Measurements from ENCODE around the gene FYN.
A peak's percentile ranks its signal among the peaks of the same experiment; 100 is the strongest.
"Not testable (repeated sequence)": the region's sequence is repeated elsewhere in the genome, so short reads cannot be mapped to it uniquely, and the experiment has no call there.

FYN gene

DNA sequence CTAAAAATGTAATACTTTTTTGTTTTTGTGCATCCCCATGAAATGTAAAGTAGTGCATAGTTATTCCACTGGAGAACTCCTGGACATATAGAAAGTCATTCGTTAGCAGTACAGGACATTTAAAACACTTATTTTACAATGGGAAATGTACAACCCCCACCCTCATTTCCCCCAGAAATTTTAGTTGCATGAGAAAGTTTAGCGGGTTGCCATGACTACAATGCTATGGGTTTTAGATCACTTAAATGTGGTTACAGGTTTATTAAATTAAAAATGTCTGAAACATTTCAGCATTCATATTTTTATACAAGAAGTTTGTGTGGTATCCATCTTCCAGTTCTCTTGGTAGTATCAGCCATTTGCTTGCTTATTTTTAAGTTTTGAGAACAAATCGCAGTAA is 212.7 kb downstream of the FYN start:
- DNase-seq (ENCODE audit: low spot score): no peak

GRCh38 chr6:111658462-111659154 is 214.6 kb downstream of the FYN start:
- DNase-seq (ENCODE audit: low spot score): no peak

GRCh38 chr6:111657146-111657545 is 216.1 kb downstream of the FYN start:
- DNase-seq (ENCODE audit: low spot score): peak; percentile 52

GRCh38 chr6:111653979-111654378 is 219.3 kb downstream of the FYN start:
- DNase-seq (ENCODE audit: low spot score): no peak

DNA sequence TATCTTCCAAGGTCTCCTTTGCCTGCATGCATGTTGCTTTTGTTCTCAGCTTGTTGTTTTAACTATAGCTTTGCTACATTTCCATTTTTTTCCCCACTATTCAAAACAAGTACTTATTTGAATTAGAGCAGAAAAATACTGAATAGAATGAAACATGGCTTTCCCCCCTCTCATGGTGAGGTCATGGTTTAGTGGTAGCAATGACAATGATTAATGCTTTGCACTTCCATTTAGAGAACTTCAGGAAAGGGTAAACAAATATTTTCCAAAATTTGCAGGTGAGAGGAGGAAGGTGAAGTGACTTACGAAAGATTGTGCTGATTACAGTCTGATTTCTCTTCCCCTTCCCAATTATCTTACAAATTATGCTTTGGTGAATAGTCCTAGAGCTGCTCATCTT is 219.8 kb downstream of the FYN start:
- no peak for DNase-seq (ENCODE audit: low spot score)

GRCh38 chr6:111652156-111652555 is 221.1 kb downstream of the FYN start:
- DNase-seq (ENCODE audit: low spot score): no peak

DNA sequence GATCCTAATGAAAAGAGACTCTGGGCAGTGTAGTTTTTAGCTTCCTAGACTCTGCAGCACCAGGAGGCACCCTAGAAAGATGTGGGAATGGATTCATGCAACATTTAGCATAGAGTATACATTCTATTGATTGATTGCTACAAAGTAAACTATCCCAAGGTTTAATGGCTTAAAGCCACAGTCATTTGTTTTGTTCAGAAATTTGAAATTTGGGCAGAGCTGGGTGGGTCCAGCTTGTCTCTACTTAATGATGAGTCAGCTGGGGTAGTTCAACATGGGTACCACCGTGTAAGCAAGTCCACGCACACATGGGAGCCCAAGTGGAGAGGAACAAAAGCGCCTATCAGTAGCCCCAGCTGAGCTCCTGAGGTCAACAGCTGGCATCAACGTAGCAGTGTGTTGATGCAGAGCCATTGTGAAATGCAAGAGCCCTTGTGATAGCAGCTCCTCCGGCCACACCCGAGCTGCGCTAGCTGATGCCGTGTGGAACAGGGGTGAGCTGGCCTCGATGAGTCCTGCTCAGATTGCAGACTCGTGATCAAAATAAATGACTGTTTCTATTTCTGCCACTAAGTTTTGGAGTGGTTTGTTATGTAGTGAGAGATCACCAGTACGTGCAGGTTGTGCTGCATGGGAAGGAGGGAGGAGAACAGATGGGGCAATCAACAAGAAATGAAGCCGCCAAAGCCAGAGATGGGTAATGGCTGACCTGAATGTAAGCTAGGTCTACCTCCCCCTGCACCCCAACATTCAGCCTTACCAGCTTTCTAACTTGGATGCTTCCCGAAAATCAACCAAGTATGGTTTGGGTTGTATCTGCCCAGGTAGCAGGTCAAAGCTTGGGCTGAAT is 221.8 kb downstream of the FYN start:
- DNase-seq (ENCODE audit: low spot score): no peak

DNA sequence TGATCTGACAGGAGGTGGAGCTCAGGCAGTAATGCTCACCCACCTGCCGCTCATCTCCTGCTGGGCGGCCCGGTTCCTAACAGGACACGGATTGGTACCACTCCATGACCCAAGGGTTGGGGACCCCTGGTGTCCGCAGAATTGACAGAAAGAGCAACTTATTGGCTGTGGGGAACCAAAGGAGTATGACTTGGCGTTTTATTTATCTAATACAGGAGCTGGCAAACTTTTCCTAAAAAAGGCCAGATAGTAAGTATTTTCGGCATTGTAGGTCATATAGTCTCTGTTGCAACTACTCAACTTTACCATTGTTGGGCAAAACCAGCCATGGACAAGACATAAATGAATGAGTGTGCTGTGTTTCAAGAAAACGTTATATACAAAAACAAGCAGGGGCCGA is 223.2 kb downstream of the FYN start:
- DNase-seq (ENCODE audit: low spot score): no peak

GRCh38 chr6:111648100-111648499 is 225.2 kb downstream of the FYN start:
- no peak for DNase-seq (ENCODE audit: low spot score)

- DNase-seq (ENCODE audit: low spot score): no peak
Observed at GRCh38 chr6:111646942-111647341, 226.3 kb downstream of the FYN start.

GRCh38 chr6:111646034-111646433 is 227.2 kb downstream of the FYN start:
- no peak for DNase-seq (ENCODE audit: low spot score)

DNA sequence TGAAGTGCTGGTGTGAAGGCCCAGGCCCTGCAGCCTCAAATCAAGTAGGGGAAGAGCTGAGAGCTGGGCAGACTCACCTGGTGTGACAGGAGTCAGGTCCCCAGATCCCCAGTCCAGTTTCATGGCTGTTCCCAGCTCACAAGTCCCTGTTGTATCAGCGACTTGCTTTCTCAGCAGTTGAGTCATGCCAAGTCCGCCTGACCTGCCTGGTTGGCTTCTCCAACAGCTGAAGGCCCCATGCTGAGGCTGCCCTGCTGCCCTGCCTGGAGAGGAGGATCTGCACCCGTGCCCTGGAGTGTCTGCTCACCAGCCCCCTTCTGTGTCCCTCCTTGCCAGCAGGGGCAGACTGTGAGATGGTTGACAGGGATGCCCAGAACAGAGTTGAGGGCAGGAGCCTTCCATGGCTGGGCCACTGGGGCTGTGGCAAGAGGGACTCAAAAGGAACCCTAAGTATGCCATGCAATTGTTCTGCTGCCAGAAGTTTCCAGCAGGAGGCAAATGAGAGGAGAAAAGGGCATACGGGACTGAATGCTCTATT is 228.3 kb downstream of the FYN start:
- DNase-seq (ENCODE audit: low spot score): no peak

- DNase-seq (ENCODE audit: low spot score): peak; percentile 68
Observed at GRCh38 chr6:111642463-111643158, 230.6 kb downstream of the FYN start.

DNA sequence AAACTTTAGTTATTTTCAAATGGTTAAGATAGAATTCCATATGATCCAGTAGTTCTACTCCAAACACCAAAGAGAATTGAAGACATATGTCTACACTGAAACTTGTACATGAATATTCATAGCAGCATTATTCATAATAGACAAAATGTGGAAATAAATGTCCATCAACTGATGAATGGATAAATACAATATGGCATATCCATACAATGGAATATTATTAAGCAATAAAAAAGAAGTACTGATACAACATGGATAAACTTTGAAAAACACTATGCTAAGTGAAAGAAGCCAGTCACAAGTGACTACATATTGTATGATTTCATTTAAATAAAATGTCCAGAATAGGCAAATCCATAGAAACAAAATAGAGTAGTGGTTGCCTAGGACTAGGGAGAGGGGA is 234.0 kb downstream of the FYN start:
- no peak for DNase-seq (ENCODE audit: low spot score)

DNA sequence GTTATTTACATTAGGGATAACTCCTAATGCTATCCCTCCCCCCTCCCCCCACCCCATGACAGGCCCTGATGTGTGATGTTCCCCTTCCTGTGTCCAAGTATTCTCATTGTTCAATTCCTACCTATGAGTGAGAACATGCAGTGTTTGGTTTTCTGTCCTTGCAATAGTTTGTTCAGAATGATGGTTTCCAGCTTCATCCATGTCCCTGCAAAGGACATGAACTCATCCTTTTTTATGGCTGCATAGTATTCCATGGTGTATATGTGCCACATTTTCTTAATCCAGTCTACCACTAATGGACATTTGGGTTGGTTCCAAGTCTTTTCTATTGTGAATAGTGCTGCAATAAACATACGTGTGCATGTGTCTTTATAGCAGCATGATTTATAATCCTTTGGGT is 238.3 kb downstream of the FYN start:
- DNase-seq (ENCODE audit: low spot score): not testable (repeated sequence)

DNA sequence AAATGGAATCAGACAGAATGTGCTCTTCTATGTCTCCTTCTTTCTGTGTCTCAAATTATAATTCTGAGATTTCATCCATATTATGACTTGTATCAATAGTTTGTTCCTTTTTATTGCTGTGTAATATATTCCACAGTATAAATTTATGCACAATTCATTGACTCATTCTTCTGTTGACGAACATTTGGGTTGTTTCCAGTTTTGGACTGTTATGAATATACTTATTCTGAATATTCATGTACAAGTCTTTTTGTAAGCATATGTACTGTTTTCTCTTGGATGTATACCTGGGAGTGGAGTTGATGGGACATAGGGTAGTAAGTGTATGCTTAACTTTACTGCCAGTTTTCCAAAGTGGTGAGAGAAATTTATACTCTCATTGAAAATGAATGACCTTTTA is 239.4 kb downstream of the FYN start:
- DNase-seq (ENCODE audit: low spot score): no peak

- no peak for DNase-seq (ENCODE audit: low spot score)
Observed at GRCh38 chr6:111632468-111633247, 240.6 kb downstream of the FYN start.

DNA sequence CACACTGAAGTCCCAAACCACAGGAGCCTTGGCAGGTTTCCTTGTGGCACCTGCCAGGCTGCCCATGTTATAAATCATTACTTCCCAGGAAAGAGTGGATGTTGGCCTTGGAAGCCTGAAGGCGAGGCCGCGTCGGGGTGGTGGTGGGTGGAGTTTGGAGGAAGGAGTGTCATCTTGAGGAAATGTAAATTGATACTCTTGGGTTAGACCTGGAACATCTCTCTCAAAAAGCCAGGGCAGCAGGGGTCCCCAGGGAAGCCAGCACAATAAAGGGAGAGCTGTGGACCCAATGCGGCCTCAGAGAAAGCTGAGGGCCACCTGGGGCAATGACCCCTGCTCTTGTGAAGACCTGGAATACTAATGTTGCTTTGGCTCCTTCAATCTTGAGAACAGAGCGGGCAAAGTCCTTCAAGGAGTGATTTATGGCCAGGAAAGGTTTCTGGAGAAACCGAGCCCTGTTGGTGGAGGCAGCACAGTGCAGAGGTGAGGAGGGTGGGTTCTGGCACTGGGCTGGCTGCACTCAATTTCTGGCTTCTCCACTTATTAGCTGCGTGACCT is 241.3 kb downstream of the FYN start:
- DNase-seq (ENCODE audit: low spot score): no peak

- DNase-seq (ENCODE audit: low spot score): no peak
Observed at GRCh38 chr6:111631018-111631417, 242.2 kb downstream of the FYN start.

DNA sequence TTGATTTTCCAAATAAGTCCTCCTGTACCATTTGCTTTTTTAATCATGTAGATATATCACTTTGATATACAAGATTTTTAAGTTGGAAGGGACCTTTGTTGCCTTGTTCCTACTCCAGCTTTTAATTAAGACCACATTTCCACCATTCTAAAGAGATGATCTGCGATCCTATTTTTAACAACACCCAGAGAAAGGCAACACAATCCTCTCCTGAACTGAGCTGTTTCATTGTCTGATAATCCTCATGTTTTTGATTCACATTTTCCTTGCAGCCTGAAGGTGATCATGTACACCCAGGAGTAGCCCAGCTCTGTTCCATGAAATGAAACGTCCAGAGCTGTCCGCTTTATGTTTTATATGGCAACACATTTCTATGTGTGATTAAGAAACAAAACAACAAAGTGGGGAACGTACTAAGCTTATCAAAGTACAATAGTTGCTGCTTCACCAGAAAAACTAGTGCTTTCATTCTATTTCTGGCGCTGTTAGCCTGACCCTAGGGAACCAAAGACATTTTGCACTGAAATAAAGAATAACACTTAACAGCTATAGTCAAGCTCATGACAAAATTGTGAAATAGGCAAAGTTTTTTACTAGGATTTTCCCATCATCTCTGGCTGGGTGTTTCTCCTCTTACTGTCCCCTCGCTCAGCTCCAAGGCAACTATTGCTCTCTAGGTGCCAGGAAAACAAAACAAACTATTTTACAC is 245.0 kb downstream of the FYN start:
- peak; percentile 24 for DNase-seq (ENCODE audit: low spot score)

DNA sequence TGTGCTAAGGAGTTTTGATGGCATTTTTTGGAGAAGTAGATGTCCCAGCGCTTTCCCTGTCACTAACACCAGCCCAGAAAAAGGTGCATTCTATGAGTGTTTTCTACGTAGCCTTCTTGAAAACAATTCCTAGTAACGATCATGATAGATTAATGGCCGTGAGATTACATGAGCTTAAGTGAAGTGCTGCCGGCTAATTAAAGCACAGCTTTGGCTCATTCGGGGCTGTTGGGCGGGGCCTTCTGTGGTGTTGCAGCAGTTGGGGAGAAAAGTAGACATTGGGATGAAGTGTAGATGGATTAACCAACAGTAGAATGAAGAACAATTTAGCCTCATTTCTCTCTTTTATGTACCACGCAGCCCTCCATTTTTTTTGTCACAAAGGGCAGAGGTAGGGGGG is 246.8 kb downstream of the FYN start:
- DNase-seq (ENCODE audit: low spot score): no peak
